ENCODE data around the gene OAF. TPM values are rescaled to one million over a fixed set of nuclear protein-coding genes. Genes with fewer than 3 reads are reported as not detected.

OAF gene
- total RNA-seq, 2 experiments from 2014 or later: 1.4 to 2.0 TPM

GRCh38 chr11:120199613-120200012, 11.2 kb upstream of the OAF start:
- Mint-ChIP-seq H3K27ac (no peak overlapping the region), H3K36me3 (ENCODE audit: low read depth) (no peaks in the 10 kb centered on the region), H3K4me3 (no peak overlapping the region), H3K27me3 (peaks cover 18% of the 10 kb centered on the region), H3K9me3 (no peaks in the 10 kb centered on the region), H3K4me1 (no peaks in the 10 kb centered on the region)
- ChIA-PET CTCF (no interaction called here), POLR2A (no interaction called here)
- DNase-seq: no peak

GRCh38 chr11:120200677-120201076, 10.2 kb upstream of the OAF start:
- no peaks in the 10 kb centered on the region for H3K4me1 Mint-ChIP-seq
- no peak overlapping the region for H3K27ac Mint-ChIP-seq
- H3K4me3 Mint-ChIP-seq: no peak overlapping the region
- CTCF ChIA-PET: no interaction called here
- H3K27me3 Mint-ChIP-seq: peaks cover 23% of the 10 kb centered on the region
- H3K9me3 Mint-ChIP-seq: no peaks in the 10 kb centered on the region
- no peaks in the 10 kb centered on the region for H3K36me3 Mint-ChIP-seq (ENCODE audit: low read depth)
- POLR2A ChIA-PET: no interaction called here
- no peak for DNase-seq

GRCh38 chr11:120201653-120202052, 9.2 kb upstream of the OAF start:
- ChIA-PET POLR2A (no interaction called here), CTCF (no interaction called here)
- no peaks in the 10 kb centered on the region for H3K36me3 Mint-ChIP-seq (ENCODE audit: low read depth)
- H3K4me3 Mint-ChIP-seq: no peak overlapping the region
- no peak for DNase-seq
- no peak overlapping the region for H3K27ac Mint-ChIP-seq
- H3K9me3 Mint-ChIP-seq: no peaks in the 10 kb centered on the region
- H3K4me1 Mint-ChIP-seq: no peaks in the 10 kb centered on the region
- peaks cover 24% of the 10 kb centered on the region for H3K27me3 Mint-ChIP-seq

GRCh38 chr11:120203626-120204025, 7.2 kb upstream of the OAF start:
- H3K4me3 Mint-ChIP-seq: no peak overlapping the region
- DNase-seq: no peak
- ChIA-PET POLR2A (no interaction called here), CTCF (no interaction called here)
- no peaks in the 10 kb centered on the region for H3K36me3 Mint-ChIP-seq (ENCODE audit: low read depth)
- no peaks in the 10 kb centered on the region for H3K4me1 Mint-ChIP-seq
- H3K9me3 Mint-ChIP-seq: no peaks in the 10 kb centered on the region
- H3K27me3 Mint-ChIP-seq: peaks cover 35% of the 10 kb centered on the region
- H3K27ac Mint-ChIP-seq: no peak overlapping the region

GRCh38 chr11:120205596-120206161, 5.2 kb upstream of the OAF start:
- Mint-ChIP-seq H3K9me3 (no peaks in the 10 kb centered on the region), H3K27ac (no peak overlapping the region), H3K4me1 (peaks cover 9% of the 10 kb centered on the region), H3K27me3 (peaks cover 43% of the 10 kb centered on the region), H3K4me3 (no peak overlapping the region), H3K36me3 (ENCODE audit: low read depth) (no peaks in the 10 kb centered on the region)
- ChIA-PET CTCF (no interaction called here), POLR2A (no interaction called here)
- no peak for DNase-seq

GRCh38 chr11:120207512-120207911, 3.3 kb upstream of the OAF start:
- ChIA-PET POLR2A (no interaction called here), CTCF (no interaction called here)
- Mint-ChIP-seq H3K9me3 (no peaks in the 10 kb centered on the region), H3K27ac (no peak overlapping the region), H3K4me3 (no peak overlapping the region), H3K27me3 (peaks cover 49% of the 10 kb centered on the region), H3K4me1 (peaks cover 15% of the 10 kb centered on the region), H3K36me3 (ENCODE audit: low read depth) (no peaks in the 10 kb centered on the region)
- DNase-seq: no peak

- Mint-ChIP-seq H3K4me1 (peaks cover 15% of the 10 kb centered on the region), H3K36me3 (ENCODE audit: low read depth) (no peaks in the 10 kb centered on the region), H3K27ac (no peak overlapping the region), H3K9me3 (no peaks in the 10 kb centered on the region), H3K4me3 (no peak overlapping the region), H3K27me3 (peaks cover 51% of the 10 kb centered on the region)
- ChIA-PET POLR2A (no interaction called here), CTCF (no interaction called here)
- DNase-seq: no peak
Observed at GRCh38 chr11:120208001-120208441, 2.8 kb upstream of the OAF start.

- Mint-ChIP-seq H3K4me1 (peaks cover 15% of the 10 kb centered on the region), H3K4me3 (no peak overlapping the region), H3K36me3 (ENCODE audit: low read depth) (no peaks in the 10 kb centered on the region), H3K27me3 (peaks cover 54% of the 10 kb centered on the region), H3K27ac (no peak overlapping the region), H3K9me3 (no peaks in the 10 kb centered on the region)
- CTCF ChIA-PET: no interaction called here
- DNase-seq: no peak
- POLR2A ChIA-PET: no interaction called here
Observed at GRCh38 chr11:120208777-120209176, 2.1 kb upstream of the OAF start.

- Mint-ChIP-seq H3K27me3 (peaks cover 56% of the 10 kb centered on the region), H3K36me3 (ENCODE audit: low read depth) (no peaks in the 10 kb centered on the region), H3K27ac (no peak overlapping the region), H3K9me3 (no peaks in the 10 kb centered on the region), H3K4me1 (peaks cover 15% of the 10 kb centered on the region), H3K4me3 (peak overlapping the region; percentile 71)
- no peak for DNase-seq
- ChIA-PET CTCF (no interaction called here), POLR2A (no interaction called here)
Observed at GRCh38 chr11:120209746-120210625, 846 bp upstream of the OAF start.

- Mint-ChIP-seq H3K36me3 (ENCODE audit: low read depth) (no peaks in the 10 kb centered on the region), H3K27me3 (peaks cover 50% of the 10 kb centered on the region), H3K9me3 (no peaks in the 10 kb centered on the region), H3K27ac (no peak overlapping the region), H3K4me1 (peaks cover 15% of the 10 kb centered on the region), H3K4me3 (peak overlapping the region; percentile 78)
- DNase-seq: no peak
- ChIA-PET CTCF (no interaction called here), POLR2A (no interaction called here)
Observed at GRCh38 chr11:120211522-120212258, 858 bp downstream of the OAF start.

GRCh38 chr11:120212259-120212878, 1.5 kb downstream of the OAF start:
- Mint-ChIP-seq H3K4me1 (peaks cover 15% of the 10 kb centered on the region), H3K4me3 (no peak overlapping the region), H3K27ac (no peak overlapping the region), H3K9me3 (no peaks in the 10 kb centered on the region), H3K27me3 (peaks cover 49% of the 10 kb centered on the region), H3K36me3 (ENCODE audit: low read depth) (no peaks in the 10 kb centered on the region)
- POLR2A ChIA-PET: no interaction called here
- CTCF ChIA-PET: interaction anchor here (0.7 to 1.0 kb wide), 2 partner anchors 18 to 34 kb away, joined by 3 to 5 read pairs; no protein-coding TSS in a partner anchor
- no peak for DNase-seq

GRCh38 chr11:120212926-120213325, 2.1 kb downstream of the OAF start:
- Mint-ChIP-seq H3K36me3 (ENCODE audit: low read depth) (no peaks in the 10 kb centered on the region), H3K27me3 (peaks cover 43% of the 10 kb centered on the region), H3K27ac (no peak overlapping the region), H3K4me3 (no peak overlapping the region), H3K9me3 (no peaks in the 10 kb centered on the region), H3K4me1 (peaks cover 15% of the 10 kb centered on the region)
- ChIA-PET POLR2A (interaction anchor here (0.7 kb wide), 1 partner anchor 11 kb away, joined by 3 read pairs; no protein-coding TSS in a partner anchor), CTCF (interaction anchor here (0.7 to 1.0 kb wide), 2 partner anchors 18 to 33 kb away, joined by 3 to 5 read pairs; no protein-coding TSS in a partner anchor)
- DNase-seq: no peak

- Mint-ChIP-seq H3K4me1 (peaks cover 14% of the 10 kb centered on the region), H3K27me3 (peaks cover 29% of the 10 kb centered on the region), H3K9me3 (no peaks in the 10 kb centered on the region), H3K4me3 (no peak overlapping the region), H3K27ac (no peak overlapping the region), H3K36me3 (ENCODE audit: low read depth) (no peaks in the 10 kb centered on the region)
- DNase-seq: no peak
- CTCF ChIA-PET: interaction anchor here (1.0 to 1.5 kb wide), 4 partner anchors 21 to 88 kb away, joined by 3 read pairs; no protein-coding TSS in a partner anchor
- POLR2A ChIA-PET: no interaction called here
Observed at GRCh38 chr11:120214581-120214980, 3.7 kb downstream of the OAF start.
